Activated CD4-positive, alpha-beta T cell treated with anti-CD3 and anti-CD28 coated beads for 1 hour (primary cell): ENCODE data around the gene TTC39A.

Source experiments
- DNase-seq: peaks from one replicate; pipeline ENCODE4 v3.0.0-alpha.2; 2020

Gene TTC39A

DNA sequence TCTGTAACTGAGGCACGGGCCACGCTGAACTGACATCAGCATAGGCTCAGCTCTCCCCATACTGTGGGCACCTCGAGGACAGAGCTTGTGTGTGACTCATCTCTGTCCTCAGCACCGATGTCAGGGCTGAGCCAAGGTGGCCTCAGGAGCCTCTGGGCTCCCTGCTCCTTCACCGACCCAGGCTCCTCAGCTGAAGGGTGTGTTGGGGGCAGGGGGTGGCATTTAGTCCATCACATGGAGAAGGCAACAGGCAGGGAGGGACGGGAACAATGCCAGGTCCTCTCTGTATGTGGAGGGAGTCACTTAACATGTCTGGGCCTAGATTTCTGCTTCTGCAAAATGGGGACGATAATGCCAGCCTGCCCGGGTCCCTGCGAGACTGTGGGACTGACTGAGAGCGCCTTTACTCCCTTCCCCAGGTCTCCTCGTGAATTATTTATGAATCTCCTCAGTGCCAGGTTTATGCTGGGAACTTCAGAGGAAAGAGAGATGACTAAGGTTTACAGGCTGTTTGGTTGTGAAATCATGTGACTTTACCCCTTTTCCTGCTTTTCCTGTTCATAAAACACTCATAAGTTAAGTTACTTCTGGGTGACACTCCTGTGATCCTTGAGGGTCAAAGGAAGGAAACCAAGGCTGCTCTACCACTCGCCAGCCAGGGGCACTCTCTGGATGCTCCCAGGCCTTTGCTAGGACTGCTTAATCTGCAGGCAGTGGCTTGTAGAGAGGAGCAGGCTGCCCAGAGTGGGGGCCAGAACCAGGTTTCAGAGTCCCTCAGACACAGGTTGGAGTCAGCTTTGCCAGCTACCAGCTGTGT is 16.2 kb downstream of the TTC39A start:
- no peak for DNase-seq

DNA sequence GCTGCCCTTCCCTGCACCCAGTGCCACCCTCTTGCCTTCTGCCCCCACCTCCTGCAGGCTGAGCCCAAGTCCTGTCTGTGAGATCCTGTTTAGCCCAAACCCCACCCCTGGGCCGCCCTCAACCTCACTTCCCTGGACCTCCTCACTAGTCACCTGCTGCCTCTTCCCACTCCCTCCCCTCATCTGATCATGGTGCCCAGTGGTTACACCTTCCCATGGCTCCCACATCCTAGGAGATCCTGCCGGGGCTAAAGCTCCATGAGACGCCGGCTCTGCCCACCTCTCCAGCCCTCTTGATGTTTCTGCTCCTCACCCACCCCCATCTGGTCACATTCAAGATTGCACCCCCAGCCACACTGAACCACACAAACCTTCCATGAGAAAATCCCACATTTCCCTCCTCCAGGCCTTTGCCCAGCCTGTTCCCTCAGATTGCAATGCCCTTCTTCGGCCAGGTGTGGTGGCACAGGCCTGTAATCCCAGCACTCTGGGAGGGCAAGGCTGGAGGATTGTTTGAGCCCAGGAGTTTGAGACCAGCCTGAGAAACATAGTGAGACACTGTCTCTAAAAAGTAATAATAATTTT is 17.0 kb downstream of the TTC39A start:
- DNase-seq = no peak

DNA sequence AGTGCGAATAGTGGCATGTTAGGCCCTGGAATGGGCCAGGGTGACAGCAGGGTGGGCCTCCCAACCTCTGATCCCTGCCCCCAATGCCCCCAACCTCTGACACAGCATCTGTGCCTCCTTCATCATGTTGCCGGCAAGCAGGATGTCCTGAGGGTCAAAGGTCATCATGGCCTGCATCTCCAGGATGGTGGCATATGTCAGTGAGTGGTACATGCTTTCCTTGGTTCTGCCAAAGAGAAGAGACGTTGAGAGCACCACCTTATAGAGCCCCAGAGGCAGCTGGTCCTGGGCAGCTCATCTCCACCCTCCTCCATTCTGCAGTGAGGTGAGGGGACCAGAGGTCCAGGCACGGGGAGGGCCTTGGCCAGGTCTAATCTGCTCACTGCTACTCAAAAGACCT is 17.6 kb downstream of the TTC39A start:
- no peak for DNase-seq

DNA sequence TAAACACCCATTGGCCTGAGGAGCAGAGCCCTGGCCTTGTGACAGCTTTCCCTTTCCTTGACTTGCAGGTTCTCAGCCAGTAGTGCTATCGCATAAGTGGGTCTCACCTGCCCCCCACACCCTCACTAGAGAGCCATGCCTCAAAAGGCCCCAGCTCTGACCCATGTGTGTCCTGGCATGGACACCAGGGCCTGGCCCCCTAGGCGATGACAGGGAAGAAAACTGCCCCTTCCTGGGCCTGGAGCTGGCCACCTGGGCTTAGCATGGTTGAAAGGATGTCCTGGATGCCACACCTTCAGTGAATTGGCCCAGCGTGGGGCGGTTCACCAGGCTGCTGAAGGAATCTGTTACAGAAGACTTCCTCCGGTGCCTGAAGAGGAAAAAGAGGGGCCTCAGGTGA is 18.5 kb downstream of the TTC39A start:
- DNase-seq = no peak

DNA sequence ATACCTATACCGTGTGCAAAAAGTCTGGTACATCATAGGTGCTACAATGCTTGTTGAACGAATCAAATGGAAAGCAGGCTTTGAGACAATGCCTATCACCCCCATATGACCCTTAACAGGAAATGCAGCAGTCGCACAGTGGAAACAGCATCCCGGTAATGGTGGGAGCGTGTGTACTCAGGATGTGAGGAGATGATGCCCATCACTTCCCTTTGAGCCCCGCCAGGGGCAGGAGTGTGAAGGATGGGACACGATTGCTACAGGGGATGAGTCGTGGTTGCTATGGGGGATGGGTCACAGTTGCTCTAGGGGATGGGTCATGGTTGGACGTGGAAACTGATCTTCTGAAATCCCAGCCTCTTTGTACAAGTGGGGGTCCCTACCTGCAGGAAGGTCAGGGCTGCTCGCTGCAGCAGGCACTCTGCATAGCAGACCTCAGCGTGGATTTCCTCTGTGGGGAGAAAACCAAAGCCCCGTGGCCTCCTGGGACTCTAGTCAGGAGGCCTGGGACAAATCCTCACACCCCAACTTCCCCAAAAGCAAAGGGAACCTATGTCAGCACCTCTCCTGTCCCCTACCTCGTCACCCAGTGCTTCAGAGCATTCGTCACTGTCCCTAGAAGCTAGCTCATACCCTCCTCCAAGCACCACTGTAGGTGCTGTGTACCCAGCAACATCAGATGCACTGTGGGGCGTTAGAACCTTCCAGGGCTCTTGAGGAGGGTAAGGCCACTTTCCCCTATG is 19.3 kb downstream of the TTC39A start:
- DNase-seq = no peak

DNA sequence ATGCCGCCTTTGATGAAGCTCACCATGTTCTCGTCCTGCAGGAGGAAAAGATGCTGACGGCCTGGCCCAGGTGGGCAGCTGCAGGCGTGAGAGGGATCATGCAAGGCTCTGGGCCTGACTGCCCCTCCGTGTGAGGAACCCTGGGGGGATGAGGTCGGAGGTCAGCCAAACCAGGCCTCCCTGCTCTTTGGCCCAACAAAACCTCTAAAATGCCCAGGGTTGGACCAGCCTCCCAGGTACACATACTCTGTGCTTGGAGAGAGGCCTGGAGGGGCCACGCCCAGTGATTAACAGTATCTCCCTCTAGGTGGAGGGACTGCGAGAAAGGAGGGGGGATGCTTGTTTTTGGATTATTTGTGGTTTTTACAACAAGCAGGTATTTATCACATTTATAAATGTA is 21.1 kb downstream of the TTC39A start:
- no peak for DNase-seq

DNA sequence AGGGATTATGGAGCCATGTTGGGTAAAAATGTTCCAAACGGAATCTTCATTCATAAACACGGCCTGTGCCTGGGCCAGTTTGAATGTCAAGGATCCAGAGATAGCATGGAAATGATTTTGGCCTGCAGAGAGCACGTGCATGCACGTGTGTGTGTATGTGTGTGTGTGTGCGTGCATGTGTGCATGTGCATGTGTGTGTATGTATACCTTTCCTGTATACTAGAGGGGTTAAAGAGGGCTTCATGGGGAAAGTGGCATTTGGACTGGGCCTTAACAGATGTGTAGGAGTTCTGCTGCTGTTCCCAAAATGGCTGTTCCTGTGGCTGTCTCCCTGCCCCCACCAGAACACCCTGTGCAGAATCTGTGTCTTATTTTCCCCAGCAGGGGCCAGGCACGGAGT is 21.7 kb downstream of the TTC39A start:
- DNase-seq = no peak

DNA sequence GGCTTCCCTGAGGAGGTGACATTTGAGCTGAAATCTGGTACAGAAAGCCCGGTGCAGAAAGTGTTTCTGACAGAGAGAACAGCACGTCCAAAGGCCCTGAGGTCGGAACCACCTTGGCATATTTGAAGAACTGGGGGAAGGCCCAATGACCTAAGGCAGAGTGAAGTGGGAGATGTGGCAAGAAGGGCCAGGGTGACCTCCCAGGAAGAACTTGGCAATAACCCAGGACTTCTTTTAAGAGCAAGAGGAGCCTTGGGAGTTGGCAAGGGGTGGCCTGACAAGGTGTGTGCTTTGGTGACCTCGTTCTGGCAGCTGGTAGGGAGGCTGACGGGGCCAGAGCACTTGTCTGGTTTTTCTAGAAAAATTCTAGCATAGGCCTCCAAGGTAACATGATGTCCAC is 23.4 kb downstream of the TTC39A start:
- DNase-seq = no peak

DNA sequence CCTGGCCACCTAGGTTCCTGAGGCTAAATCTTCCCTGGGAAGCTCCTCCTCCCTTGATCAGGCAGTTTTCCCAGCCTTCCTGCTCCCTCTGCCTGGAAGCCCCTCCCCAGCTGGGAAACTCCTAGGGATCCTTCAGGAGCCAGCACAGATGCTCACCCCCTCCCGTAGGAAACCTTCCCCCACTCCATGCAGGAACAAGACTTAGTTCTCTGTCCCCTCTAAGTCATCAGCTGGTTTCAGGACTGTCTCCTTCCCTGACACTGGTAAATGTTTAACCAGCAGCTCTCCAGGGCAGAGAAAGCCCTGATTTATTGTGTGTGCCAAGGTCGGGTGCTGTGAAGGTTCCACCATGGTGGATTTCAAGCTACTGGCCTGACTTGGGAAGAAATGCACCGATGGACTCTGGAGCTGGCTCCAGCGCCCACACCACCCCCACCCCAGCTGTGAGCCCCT is 25.0 kb downstream of the TTC39A start:
- DNase-seq = no peak

DNA sequence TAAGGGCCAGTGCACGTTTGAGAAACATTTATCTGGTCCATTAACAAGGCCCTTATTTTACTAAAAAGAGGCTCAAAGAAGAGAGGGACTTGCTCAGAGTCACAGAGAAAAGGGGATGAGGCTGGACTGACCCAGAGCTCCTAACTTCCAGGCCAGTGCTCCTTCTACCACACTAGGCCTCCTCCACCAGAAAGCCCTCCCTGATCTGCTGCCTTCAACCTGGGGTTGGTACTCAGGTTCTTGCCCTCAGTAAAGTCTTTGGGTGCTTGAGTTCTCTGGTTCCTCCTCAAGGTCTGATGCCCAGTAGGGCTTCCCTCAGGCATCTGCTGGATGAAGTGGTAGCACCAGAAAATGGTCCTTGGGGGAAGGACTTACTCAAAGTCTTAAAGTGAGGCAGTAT is 26.0 kb downstream of the TTC39A start:
- DNase-seq = no peak

DNA sequence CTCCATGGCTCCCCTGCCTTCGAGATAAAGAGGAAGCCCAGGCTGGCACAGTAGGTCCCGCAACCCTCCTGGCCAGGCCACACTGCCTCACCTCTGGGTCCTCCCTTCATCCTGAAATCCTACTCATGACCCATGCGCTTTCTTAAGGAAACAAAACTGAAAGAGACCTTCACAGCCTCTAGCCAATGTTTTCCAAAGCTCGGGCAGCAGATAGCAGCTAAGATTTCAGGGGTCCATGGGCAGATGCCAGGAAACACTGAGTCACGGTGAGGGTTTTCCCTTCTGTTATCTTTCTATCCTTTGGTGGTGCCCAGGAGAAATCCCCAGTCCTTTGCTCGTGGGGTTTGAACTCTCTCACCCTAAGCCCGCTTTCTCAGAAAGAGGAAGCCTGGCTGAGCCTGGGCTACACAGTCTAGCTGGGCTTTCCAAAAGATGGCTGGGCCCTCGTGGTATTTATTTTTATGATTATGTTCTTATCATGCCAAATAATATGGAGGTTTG is 26.6 kb downstream of the TTC39A start:
- DNase-seq = no peak

DNA sequence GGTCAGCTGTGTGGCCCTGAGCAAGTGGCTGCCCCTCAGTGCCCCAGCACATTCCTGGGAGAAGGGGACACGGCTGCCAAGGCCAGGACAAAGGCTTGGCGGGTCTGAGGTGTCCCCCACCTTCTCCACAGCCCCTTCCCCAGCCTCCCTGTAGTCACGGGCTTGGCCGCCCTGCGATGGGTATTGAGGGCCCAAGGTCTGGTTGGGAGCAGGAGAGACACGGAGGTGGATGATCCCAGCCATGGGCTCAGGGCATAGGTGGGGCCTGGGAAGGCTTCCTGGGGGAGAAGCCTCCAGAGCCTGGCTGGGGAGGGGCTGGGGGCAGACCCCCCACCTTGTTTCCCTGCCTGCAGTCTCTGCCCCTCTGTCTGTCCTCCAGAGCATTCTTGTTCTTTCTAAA is 27.0 kb downstream of the TTC39A start:
- no peak for DNase-seq

DNA sequence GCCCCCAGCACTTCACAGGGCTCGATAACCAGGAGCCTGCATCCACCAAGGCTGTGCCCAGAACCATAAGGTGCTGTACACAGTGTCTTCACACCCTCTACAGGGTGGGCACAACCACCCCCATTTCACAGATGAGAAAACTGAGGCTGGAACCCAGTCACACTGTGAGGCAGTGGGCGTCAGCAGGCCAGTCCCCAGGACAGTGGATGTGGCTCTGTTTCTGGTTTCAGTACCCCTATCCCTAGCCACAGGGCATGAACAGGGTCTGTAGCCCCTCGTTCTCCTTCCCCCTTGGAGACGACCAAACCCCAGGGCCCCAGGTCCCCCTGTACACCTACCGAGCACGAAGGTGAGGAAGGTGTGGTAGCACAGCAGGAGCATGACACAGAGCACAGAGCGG is 27.6 kb downstream of the TTC39A start:
- no peak for DNase-seq

DNA sequence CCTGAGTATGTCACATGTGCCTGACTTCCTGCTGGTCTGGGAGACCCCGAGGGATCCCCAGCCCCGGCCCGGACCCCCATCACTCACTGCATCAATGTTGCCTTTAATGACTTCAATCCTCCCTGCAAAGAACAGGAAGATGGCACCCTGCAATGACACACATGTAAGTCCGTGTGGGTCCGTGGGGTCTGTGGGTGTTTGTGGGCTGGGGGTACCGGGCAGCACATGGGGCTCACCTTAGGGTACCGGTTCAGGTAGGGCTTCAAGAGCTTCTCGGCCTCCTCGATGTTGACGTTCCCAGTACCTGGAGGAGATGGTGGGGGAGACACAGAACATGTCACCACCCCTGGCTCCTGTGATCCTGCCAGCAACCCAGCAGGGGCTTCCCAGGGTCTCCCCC is 28.1 kb downstream of the TTC39A start:
- DNase-seq = no peak

DNA sequence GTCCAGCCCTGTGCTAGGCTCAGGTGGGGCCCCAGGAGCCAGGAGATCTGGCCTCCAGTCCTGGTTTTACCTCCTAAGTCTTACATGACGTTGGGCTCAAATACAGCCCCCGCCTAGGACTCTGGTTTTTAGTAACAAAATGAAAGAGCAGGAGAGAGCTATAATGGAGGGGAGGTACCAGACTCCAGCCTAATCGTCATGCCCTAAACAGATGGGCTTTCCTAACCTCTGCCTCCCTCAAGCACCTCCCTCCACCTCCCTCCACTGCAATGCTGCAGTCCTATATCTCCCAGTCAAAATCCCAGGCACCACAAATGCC is 28.6 kb downstream of the TTC39A start:
- no peak for DNase-seq

DNA sequence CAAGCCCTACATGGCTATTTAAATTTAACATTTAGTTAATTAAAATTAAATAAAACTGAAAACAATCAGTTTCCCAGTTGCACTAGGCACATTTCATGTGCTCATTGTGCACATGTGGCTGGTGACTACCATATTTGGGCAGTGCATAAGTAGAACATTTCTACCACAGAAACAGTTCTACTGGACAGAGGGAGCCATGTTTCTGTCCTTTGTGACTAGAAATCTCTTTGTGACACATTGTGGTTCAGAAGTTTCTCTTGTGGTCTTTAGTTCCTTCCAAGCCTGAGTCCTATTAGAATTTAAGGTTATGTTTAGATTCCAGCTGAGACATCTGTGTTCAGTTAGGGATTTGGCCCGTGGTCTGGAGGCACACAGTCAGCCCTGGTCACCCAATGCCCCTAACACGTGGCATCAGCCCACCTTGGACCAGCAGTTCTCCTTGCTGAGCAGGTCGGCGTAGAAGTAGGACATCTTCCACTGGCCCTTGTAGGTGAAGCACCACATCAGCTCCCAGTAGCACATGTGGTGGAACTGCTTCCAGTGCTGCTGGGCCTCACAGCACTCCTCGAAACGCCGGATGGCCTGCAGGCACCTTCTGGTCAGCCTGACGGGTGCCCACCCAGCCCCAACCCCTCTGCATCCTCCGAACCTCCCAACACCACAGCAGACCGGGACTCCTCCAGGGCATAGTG is 29.1 kb downstream of the TTC39A start:
- DNase-seq = no peak

DNA sequence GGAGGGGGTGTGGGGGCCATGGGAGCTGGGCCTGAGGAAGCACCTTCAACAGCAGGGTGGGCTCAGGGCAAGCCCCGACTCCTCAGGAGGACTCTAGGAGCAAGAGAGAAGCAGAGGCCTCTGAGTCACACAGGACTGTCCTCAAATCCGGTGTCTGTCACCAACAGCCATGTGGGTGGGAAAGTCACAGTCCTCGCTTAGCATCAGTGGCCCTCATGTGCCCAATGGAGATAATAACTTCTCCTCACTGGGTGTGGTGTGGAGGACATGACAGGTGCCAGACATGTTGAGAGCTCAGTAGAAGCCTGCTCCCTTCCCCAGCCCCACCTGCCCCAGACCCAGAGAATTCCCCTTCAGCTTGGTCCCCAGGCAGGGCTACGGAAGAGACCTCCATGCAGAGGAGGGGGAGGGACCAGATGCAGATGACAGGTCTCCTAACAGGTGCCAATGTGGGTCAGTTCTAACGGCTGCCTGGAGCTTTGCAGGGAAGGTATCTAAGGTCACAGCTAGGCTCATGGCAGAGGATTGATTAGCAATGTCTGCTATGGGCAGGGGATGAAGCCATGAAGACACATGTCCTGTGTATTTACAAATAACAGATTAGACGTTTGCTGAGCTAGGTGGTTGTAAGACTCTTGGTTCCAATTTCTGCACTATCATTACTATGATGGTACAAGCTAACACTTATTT is 30.2 kb downstream of the TTC39A start:
- no peak for DNase-seq

DNA sequence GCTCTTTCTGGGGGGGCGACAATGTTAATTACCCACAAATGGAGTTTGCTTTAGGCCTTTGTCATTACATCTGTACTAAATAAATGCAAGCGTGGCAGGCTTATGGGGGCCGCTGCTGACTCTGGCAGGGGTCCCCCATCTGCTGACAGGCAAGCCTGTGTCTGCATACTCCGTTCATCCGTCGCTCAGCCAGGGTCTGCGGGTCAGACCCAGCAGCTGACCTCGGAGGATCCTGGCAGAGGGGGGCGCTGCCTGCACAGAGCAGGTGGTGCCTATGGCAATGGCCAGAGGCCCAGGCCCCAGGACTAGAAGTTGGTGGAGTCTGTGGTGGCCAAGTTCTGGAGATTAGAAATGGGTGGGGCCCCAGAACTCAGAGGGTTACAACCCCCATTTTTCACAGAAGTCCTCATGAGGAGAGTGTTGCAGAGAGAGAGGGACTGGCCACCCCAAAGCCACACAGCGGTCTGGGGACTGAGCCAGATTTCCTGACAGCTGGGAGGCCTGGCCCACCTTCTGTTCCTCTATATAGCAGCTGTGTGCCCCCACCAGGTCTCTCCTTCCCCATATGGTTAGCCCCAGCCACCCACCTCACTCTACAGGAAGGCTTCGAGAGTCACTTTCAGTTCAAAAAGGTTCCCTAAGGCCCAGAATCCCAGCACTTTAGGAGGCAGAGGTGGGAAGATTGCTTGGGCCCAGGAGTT is 31.0 kb downstream of the TTC39A start:
- no peak for DNase-seq

DNA sequence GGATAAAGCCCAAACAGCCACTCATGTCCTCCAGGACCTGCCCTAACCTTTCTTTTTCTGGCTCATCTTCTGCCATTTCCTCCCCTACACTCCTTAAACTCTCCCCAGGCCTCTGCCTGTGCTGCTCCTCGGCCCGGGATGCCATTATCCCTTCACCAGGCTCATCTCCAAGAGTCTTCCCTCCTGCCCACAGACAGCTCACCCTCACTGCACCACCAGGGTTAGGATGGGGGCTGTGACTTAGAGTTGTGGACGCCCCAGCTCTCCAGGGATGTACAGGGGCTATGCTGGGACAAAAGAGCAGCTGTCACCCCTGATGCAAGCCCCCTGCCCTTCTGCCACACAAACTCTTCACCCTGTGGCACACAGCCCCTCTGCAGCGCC is 32.0 kb downstream of the TTC39A start:
- no peak for DNase-seq

DNA sequence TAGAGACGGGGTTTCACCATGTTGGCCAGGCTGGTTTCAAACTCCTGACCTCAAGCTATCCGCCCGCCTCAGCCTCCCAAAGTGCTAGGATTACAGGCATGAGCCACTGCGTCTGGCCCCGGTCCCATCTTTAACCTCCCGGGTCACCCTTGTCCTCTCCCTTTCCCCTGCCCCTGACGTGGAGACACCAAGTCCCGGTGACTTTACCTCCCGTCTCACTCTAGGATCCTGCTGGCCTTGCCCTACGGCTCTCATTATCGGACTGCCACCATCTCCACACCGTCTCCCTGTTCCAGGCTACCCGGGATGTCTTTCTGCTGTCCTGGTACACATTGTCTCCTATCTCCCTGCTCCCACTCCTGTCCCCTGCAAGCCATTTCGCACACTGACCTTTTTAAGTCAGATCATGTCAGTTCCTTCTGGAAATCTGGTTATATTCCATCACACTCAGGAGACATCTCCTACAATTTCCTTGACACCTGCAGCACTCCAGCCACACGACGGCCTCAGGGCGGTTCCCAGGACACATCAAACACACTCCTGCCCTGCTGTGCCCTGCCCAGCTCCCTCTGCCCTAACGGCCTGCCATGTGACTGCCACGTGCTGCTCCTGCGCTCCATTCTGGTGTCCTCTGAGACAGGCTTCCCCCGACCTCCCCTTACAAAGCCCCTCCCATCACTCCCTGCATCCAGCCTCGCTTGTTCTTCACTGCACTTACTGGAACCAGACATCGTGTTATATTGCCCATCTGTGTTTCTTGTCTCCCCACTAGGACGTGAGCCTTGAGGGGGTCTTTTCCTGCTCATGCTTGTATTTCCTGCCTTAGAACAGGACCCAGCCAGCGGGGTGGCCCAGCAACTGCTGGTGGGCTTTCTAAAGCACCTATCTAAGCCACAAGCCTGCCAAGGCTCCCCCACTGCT is 32.7 kb downstream of the TTC39A start:
- no peak for DNase-seq
